Inflammatory macrophage treated with lipopolysaccharide for 1 hour (primary cell): ENCODE results near the gene LHFPL2.
"Not testable (repeated sequence)": the region's sequence is repeated elsewhere in the genome, so short reads cannot be mapped to it uniquely, and the experiment has no call there.

Source experiments
- DNase-seq, 2 donors: peaks; one replicate each; pipeline ENCODE4 v3.0.0-alpha.2; 2020 to 2022

LHFPL2 gene

DNA sequence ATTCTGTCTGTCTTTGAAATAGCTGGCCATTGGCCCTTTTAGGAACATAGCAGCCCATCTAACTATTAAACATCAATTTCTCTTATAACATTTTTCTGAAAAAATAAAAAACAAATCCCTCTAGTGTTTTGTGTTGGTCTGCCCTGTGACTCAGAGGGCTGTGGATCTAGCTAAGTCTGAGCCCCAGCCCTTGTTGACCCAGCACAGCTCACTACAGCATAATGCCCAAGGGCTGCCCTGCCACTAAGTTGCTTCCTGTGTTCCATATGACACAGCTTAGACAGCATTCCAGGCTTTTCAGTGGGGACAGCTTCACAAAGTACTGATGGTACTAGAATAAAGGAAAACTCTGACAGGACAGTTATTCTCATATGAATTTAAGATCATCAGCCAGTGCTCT lies 152.2 kb downstream of the LHFPL2 start:
- DNase-seq, result no peak

DNA sequence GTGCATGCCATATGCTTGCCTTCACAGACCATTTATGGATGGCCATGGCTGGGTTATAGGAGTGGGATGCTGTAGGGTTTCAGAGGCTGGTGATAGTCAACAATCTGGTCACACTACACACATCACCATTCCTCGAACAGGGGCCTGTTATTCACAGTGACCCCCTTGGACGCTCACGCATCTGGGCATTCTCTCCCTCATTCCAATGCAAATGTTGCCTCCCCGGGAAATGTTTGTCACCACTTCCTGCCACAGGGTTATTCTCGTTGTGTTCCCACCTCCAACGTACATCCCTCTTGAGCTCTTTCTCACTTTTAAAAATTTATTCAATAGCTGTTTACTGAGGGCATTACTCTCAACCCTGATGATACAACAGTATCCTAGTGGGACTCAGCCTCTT lies 152.8 kb downstream of the LHFPL2 start:
- DNase-seq, result no peak

DNA sequence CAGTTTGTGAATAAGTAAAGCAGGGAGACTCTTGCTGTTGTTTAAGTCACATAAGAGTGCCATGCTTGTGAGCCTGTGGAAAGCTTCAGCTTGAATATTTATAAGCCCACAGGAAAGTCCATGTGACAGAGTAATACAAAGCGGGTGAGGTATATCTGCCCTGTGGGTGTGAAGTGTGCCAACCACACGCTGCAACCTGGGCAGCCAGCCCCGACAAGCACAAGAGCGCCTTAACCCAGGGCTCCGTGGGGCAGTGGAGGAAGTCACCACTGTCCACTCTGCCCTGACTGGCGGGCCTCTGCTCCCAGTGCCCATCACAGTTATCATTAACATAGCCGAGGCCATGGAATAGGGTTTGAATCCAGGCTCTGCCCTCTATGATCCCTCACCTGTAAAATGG lies 155.9 kb downstream of the LHFPL2 start:
- DNase-seq, result no peak

DNA sequence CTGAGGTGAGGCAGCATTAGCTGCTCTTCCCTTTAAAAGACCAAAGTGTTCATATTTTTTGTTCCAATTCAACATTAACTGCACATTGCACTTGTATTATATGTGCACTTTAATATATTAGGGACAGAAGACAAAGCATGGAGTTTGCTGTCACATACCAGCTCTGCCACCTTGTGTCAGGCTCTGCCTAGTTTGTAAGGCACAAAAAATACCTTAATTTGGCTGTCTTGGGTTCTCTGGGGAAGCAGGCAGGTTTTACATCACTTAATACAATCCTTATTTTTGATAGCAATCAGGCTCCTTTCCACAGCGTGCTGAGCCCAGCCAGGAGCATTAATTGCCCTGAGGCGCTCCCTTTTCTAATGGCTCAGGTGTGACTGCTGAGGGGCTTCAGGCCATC lies 156.3 kb downstream of the LHFPL2 start:
- DNase-seq, result no peak

DNA sequence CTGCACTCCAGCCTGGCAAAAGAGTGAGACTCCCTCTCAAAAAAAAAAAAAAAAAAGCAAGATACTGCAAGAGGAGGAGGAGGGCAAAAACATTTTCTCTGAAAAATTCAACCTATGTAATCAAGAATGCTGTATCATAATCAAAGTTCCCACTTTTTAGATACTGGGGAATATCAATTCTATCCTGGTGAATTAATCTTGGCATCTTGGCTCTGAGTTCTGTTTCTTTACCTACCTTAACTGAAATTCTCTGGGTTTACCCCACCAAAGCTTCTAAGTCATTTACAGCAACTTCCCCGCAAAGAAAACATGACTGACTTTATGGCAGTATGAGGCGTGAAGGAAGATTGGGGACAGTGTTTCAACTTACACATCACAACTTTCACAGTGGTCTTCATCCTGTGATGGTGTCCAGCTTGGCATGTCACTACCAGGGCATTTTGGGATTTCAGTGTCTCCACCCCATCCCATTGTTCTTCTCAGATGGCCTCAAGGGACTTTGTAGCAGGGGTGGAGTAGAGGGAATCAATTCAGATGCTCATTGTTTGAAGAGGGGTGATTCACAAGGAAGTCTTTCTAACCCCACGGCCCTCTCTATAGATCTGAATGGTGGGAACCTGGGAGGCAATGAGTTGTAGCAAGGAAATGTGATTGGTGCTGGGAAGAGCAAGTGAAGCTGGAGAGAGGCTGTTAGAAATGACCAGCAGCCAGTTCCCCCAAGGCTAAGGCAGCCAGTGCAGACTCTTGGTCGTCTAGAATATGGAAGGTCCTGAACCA lies 157.7 kb downstream of the LHFPL2 start:
- no peak for DNase-seq

DNA sequence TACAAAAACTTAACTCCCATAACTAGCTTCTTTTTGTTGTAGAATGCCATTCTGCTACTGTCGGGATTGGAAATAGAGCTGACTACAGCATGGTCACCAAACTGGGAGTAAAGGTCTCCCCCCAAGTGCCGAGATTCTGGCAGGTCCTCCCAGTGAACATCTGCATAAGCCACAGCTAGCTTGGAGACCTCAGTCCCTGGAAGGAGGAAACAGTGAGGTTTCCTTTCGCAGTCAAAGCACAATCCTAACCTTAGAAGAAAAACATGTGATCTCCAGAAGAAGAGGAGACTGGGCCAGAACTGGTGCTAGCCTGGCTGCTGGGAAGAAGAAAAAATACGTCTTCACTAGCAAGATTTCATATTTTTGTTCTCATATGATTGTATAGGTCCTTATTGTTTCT lies 160.7 kb downstream of the LHFPL2 start:
- no peak for DNase-seq

DNA sequence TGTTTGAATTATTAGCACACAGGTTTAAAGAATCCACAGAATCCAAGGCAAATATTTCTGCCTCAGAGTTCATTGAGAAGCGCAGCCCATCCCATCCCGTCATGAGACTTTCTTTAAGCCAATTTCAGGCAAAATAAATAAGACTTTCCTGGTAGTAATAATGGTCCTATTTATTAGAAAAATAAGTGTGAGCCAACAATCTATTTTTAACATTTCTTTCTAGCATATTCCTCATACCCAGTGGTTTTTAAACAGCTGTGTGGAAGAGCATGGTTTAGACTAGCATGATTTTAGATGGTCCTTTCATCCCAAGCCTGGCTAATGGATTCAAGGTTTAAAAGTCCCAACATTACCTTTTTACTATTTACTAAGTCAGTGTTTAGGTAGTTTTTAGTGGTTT lies 162.4 kb downstream of the LHFPL2 start:
- no peak for DNase-seq

DNA sequence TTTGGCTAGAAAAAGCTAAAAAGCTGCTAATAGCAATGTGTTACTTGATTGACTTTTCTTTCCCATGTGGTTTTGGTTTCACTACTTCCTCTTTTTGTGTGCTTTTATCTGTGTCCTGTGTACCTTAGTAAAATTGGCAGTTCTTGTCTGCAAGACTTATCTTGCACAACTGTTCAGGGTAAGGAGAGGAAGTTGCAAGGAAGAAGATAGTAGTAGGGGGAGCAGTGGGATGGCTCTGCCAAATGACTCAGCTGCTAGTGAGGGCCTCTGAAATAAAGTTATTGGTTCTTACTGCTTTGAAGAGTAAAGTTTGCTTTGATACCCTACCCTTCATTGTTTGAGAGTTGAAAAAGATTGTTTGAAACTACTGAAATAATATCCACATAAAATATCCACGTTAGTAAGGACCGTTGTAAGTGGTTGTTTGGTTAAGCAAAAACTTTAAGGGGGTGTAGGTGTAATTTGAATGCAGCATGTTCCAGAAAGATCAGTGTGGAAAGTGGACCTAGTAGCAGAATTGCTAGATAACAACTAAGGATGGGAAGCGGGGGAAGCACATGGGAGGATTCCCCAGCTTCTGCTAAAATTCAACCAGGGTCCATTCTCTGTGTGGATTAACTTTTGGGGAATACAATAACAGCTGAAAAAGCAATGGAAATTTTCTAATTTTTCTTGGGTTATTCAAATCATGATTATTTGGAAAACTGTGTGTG lies 164.6 kb downstream of the LHFPL2 start:
- DNase-seq, result peak; percentile 67 to 92

DNA sequence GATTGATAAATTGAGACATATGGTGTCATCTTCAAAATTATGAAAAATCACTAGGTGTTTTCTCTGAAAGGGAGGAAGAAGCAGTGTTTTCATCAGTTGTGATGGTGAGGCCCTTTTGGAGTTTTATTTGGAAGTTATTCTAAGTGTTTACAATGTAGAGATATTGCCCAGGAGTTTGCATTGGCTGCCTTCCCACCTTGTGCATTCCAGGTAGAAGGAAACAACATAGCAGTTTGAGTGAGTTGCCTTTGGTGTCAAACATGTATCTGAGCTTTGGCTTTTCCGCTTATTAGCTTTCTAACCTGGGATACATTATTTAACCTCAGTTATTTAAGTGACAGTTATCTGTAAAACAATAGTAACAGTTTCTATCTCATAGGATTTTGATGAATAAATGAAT lies 165.6 kb downstream of the LHFPL2 start:
- no peak for DNase-seq

DNA sequence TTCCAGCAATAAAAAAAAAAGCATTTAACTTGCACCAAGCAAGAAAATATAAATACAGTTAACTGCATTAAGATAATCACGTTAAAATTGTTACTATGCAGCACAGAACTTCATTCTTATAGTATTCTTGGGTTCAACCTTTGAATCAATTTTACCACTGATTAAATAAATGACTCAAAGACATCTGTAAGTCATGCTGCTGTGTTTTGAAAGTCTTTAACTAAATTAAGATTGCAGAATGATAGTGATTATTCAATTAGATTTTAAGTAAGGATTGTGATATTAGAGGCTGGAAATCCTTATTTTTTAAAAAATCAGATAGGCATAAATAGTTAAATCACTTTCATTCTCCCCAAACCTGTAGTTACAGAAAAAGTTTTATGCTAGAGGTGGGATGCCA lies 171.8 kb downstream of the LHFPL2 start:
- DNase-seq, result no peak

DNA sequence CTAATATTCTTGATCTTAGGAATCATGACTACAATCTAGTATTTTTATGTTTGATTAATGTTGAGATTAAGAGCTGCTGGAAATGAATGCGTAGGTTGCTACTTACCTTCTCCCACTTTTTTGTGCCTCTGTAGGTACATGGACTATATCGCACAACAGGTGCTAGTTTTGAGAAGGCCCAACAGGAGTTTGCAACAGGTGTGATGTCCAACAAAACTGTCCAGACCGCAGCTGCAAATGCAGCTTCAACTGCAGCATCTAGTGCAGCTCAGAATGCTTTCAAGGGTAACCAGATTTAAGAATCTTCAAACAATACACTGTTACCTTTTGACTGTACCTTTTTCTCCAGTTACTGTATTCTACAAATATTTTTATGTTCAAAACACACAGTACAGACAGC lies 173.2 kb downstream of the LHFPL2 start:
- DNase-seq, result no peak

DNA sequence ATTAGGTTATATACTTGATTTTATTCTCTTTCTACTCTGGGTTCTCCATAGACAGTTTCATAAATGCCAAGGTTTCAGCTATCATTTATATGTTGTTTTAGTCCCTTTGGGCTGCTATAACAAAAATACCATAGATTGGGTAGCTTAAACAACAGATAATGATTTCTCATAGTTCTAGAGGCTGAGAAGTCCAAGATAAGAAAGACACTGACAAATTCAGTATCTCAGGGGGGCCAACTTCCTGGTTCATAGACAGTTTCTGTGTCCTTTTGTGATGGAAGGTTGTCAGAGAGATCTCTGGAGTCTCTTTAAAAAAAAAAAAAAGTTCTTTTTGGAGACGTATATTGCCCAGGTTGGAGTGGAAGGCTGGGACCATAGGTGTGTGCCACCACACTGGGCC lies 174.8 kb downstream of the LHFPL2 start:
- no peak for DNase-seq

DNA sequence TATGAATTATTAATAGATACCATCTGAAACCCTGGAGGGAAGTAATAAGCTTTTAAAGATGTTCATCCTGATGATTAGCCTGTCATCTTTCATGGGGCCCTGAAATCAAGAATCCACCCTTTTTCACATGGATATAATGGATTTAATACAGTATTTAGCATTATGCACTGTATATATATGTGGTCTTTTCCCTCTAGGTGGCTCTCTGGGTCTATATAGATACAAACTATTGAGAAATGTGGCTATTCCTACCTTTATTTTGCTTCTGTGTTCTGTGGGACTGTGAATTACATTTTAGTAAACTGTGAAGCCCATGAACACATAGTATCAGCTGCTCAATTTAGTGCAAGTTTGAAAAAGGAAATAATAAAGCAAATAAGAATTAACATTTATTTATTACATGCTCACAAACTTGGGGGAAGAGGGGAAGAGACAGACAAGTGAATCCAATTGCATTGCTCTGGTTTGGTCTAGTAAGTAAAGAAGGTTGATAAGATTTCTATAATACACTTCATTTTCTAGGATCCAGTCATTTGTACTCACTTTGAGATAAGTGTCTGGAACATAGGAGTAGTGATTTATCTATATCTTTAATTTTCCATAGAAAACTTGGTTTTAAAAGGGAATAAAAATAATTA lies 176.0 kb downstream of the LHFPL2 start:
- DNase-seq, result peak in 1 of 2 donors; percentile 48

DNA sequence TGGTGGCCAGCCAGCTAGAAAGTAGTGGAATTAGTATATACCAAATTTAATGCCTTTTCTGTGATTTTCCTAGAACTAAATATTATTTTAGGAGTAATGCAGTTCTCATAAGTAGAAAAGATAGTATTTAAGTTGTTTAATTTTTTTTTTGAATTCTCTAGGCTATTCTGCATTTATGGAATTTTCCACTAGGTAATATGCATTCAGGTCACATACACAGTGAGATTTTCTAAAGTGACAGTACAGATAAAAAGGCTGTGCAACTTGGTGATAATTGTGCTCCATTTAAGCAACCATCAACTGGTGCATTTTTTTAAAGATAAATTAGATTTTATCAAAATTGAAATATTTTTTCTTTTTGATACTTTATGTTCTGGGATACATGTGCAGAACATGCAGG lies 176.7 kb downstream of the LHFPL2 start:
- no peak for DNase-seq

DNA sequence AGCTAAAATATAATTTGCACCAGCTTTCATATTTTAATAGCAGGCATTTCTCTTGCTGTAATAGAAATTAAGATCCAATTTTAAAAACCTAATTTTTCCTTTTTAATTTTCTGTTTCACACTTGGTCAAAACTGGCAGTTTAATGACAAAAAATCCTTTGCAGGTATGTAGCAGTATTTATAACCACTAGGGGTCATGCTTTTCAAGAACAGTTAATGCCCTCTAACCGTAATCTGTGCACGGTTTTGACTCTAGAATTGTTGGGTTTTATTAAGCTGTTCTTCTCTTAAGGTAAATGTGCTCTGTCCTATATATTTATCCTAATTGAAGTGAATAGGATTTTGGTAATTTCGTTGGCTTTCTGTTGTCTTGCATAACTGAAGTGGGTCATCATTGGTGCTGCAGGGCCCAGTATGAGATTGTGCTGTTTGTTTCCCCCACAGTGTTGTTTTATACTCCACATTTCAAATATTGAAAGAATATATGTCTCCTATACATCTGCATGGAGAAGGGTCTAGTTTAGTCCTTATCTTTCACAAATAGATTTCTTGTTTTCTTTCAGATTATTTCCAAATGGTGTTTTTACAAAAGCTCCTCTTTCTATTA lies 180.7 kb downstream of the LHFPL2 start:
- peak; percentile 35 to 60 for DNase-seq

DNA sequence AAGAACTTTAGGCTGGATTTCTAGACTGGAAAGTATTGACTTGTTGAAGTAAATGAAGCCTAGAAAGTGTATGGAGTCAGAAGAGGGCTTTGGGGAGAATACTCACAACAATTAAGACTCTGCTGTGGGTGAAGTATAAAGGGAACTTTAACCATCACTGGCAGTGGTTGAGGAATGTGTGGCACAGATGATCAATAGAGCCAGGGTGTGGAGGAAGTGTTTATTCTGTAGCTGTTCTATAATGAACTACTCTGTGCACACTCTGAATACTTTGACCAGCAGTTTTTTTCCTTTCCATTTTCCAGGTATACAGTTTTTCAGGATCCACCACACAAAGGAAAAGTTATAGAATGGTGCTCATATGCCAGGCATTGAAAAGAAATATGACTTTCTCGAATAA lies 181.4 kb downstream of the LHFPL2 start:
- no peak for DNase-seq

DNA sequence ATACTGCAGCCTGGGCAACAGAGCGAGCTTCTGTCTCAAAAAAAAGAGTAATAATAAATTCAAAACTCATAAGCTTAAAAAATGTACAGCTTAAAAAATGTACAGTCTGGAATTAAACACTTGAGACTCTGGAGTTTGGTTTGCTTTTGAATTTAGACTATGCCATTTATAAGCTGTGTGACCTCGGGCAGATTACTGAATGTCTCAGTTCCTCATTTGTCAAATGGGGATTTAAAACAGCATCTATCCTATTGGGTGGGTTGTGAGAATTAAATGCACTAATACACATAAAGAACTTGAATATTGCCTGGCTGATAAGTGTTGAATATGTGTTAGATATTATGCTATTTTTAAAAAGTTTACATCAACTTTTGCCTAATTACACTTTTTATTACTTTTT lies 189.7 kb downstream of the LHFPL2 start:
- DNase-seq, result no peak

DNA sequence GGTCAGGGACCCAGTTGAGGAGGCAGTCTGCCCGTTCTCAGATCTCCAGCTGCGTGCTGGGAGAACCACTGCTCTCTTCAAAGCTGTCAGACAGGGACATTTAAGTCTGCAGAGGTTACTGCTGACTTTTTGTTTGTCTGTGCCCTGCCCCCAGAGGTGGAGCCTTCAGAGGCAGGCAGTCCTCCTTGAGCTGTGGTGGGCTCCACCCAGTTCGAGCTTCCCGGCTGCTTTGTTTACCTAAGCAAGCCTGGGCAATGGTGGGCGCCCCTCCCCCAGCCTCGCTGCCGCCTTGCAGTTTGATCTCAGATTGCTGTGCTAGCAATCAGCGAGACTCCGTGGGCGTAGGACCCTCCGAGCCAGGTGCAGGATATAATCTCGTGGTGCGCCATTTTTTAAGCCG lies 191.1 kb downstream of the LHFPL2 start:
- not testable (repeated sequence) for DNase-seq

DNA sequence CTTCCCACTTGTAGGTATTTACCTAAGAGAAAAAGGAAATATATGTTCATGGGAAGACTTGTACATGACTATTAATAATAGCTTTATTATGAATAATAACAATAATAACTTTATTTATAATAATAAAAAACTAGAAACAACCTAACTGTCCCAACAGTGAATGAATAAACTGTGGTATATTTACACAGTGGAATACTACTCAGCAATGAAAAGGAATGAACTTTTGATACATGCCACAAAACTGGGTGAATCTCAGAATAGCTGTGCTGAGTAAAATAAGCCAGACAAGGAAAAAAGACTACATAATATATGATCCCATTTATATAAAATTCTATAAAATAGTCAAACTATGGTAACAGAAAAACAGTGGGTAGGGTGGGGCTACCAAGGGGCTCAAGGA lies 199.5 kb downstream of the LHFPL2 start:
- DNase-seq, result no peak

DNA sequence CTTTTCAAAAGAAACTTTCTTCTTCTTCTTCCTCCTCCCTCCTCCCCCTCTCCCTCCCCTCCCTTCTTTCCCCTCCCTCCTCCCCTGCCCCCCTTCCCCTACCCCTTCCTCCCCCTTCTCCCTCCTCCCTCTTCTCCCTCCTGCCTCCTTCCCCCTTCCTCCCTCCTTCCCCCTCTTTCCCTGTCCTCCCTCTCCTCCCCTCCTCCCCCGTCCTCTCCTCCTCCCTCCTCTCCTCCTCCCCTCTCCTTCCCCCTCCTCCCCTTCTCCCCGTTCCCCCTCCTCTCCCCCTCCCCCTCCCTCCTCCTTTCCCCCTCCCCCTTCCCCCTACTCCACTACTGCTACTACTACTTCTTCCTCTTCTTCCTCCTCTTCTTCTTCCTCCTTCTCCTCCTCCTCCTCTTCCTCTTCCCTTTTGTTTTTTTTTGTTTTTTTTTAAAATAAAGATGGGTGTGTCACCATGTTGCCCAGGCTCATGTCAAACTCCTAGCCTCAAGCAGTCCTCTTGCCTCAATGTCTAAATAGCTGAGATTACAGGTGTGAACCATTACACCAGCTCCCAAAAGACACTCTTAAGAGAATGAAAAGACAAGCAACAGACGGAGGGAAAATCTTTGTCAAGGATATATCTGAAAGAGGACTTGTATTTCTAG lies 200.7 kb downstream of the LHFPL2 start:
- no peak for DNase-seq
